NCI-H524 treated with DMSO at 0.1 percent for 48 hours (cell line): ENCODE measurements around the gene ASAH2.
"Not testable (repeated sequence)": the region's sequence is repeated elsewhere in the genome, so short reads cannot be mapped to it uniquely, and the experiment has no call there.

Experiments used
- DNase-seq: peaks from one replicate; lab custom pipeline; 2025; lab: John Stamatoyannopoulos, UW

Gene ASAH2

DNA sequence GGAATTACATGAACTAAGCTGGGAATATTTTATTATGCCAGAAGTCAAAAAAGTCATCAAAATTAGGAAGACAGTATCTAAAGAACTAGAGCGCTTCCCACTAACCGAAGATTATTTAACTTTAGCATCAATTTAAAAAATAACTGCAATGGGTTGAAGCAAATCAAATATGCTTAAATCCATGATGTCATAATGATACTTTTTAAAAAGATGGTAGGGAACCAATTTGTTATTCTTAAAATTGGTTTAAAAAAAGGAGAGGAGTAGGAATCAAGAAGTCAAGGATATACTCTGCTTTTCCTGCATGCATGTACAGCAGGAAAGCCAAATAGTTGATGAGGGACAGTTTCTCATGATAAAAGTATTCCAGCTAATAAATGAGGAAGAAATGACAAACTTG lies 3.2 kb upstream of the ASAH2 start:
- no peak for DNase-seq

DNA sequence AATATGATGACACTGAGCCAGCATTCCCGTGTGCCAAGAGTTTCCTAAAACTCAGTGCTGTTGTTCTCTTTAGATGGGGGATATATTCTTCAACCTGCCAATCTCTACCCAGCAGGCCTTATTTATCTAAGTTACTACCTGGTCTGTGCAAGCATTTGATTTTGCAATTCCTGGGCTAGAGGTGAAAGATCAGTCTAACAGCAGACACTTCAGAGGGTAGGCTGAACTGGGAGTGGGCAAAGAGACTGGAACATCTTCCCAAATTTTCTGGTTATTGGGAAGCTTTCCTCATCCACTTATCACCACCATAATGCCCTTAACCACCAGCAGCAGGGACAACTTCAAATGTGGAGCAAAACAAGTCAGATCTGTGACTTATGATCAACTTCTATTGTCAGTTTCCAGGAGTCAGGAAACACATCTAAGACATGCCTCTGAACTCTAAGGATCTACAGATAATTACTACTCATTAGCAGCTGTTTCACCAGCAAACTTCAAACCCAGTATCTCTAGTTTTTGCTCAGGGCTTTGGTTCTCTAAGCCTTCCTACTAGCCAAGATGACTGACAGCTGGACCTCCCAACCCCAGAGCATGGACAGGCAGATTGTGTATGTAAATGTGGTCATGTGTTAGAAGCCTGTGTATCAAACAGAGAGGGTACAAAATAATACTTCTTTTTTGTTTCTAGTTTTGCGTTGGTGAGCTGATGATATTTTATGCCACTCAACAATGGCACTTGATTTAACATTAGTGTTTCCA lies 1.0 kb downstream of the ASAH2 start:
- no peak for DNase-seq

- DNase-seq, result no peak
These were observed 2.7 kb downstream of the ASAH2 start for GRCh38 chr10:50248598-50248997.

- DNase-seq, result no peak
These were observed 3.3 kb downstream of the ASAH2 start for GRCh38 chr10:50248062-50248461.

DNA sequence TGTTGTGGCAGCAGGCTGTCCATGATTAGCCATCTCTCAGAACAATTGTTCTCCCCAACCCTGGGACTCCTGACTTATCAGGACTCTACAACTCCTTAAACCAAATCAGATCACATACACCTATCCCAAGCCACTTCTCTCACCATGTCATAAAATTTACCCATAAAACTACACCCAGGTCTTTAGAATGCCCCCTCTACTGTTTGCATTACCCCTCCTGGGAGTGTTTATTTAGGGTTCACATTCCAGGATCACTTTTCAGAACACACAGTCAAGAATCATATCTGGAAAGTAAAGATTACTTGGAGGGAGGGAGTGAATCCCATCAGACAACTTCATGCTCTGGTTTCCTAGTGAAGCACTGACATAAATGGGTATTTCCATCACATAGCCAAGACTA lies 7.1 kb downstream of the ASAH2 start:
- DNase-seq, result no peak

- DNase-seq, result no peak
These were observed 8.5 kb downstream of the ASAH2 start for GRCh38 chr10:50242777-50243176.

GRCh38 chr10:50241478-50241877 lies 9.8 kb downstream of the ASAH2 start:
- DNase-seq, result not testable (repeated sequence)

DNA sequence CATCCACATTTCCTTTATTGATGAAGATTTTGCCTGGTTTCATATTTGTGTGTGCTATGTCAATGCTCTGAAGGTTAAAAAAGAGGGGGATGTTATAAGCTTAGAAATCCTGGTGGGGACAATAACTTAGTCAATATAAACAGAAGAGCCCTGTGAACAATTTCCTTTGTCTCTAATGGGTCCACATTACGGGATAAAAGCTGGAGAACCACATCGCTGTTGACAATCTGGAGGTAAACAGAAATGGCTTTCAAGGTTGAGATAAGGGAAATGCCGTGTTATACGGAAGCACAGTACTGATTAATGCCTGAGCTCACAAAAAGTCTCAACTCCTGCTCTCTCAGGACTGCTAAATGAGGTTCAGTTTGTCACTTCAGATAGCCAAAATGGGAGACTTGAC lies 16.8 kb downstream of the ASAH2 start:
- no peak for DNase-seq

- no peak for DNase-seq
These were observed 19.1 kb downstream of the ASAH2 start for GRCh38 chr10:50232261-50232639.

GRCh38 chr10:50231515-50232260 lies 19.6 kb downstream of the ASAH2 start:
- DNase-seq, result no peak

DNA sequence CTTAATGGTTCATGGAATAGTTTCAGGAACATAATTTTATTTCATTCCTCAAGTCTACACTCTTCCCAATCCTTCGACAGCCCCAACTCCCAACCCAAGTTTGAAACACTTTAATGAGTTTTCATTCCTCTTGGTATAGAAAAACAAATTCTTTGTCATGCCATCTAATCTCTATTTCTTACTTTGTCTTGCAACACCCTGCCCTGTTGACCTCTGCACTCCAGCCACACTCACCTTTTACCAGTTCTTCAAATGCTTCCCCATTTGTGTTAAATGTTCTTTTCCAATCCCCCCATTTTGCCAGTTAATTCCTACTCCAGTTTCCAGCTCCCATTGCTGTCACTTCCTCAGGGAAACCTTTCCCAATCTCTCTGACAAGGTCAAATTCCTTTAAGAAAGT lies 21.9 kb downstream of the ASAH2 start:
- no peak for DNase-seq

DNA sequence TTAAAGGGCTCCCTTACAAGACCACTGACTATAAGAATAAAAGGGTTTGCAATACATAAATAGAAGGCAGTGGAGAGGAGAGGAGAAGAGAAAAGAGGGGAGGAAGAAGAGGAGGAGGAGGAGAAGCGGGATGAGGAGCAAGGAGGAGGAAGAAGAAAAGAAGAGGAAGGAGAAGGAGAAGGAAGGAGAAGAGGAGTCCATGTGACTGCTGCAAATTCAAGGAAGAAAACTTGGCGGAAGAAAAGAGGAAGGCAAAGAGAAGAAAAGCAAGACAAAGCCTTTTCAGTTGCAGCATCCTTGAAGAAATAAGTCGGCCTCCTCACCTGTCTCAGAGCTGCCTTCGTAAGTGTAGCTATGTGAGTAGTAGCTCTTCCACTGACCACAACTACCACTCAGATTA lies 22.6 kb downstream of the ASAH2 start:
- no peak for DNase-seq

GRCh38 chr10:50226610-50227009 lies 24.7 kb downstream of the ASAH2 start:
- DNase-seq, result no peak

GRCh38 chr10:50224330-50224952 lies 26.9 kb downstream of the ASAH2 start:
- DNase-seq, result no peak

DNA sequence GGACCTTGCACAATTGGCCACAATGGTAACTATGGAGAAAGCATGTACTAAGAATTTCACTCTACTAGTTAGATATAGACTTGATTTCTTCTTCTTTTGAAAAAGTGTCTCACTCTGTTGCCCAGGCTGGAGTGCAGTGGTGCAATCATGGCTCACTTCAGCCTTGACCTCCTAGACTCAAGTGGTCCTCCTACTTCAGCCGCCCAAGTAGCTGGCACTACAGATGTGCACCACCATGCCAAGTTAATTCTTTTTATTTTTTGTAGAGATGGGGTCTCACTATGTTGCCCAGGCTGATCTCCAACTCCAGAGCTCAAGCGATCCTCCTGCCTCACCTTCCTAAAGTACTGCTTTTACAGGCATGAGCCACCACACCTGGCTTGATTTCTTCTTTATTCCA lies 29.1 kb downstream of the ASAH2 start:
- DNase-seq, result no peak

DNA sequence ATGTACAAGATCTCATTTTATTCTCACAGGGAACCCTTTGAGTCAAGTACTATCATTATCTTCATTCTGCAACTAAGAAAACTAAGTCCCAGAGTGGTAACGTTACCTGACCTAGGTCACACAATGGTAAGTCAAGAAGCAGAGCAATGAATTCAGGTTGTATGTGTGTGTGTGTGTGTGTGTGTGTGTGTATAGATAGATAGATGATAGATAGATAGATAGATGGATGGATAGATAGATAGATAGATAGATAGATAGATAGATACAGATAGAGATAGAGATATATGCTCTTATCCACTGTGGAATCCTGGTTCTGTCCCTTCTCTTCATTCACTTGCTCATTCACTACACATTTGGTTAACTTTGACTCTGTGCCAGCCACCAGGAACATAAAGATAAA lies 29.8 kb downstream of the ASAH2 start:
- no peak for DNase-seq

- no peak for DNase-seq
These were observed 31.7 kb downstream of the ASAH2 start for GRCh38 chr10:50219646-50220045.

DNA sequence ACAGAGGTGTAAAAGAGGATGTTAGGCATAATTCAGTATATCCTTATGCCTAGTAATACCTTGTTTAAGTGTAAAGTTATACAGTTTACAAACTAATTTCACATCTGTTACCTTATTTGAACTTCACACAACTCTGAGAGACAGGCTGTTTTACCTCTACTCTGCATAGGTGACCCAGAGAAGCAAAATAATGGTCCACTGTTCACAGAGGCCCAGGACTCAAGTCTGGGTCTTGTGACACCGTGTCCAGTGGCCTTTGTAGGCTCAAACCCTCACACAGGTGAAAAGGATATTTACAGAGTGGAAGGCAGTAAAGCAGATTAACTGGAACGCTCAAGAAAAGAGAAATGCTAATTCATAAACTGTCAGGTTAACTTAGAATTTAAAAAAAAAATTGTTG lies 32.1 kb downstream of the ASAH2 start:
- no peak for DNase-seq

DNA sequence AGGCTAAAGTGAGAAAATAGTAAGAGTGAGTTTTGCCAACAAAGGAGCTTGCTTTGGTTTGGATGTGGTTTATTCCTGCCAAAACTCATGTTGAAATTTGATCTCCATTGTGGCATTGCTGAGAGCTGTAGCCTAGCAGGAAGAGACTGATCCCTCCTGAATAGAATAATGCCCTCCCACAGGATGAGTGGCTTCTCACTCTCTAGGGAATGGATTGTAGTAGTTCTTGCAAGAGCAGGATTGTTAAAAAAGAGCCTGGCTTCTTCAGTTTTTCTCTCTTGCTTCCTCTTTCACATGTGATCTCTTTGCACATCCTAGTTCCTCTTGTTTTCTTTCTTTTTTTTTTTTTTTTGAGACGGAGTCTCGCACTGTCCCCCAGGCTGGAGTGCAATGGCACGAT lies 34.4 kb downstream of the ASAH2 start:
- DNase-seq, result no peak

GRCh38 chr10:50216418-50216817 lies 34.9 kb downstream of the ASAH2 start:
- no peak for DNase-seq

DNA sequence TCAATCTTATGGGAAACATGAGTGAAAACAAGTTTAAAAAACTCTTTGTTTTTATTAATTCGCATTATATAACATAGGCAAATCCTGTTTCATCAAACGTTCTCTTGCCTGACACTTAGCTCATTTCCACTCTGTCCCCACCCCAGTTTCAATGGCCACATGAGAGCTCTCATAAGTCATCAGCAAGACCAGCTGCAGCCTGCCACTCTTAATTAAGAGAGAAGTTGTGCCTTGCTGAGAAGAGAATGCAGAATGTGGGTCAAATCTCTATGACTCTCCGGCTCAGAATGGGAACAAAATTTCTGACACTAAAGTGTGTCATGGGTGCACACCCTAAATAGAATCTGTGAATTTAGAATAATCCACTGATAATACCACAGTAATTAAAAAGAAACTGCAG lies 39.6 kb downstream of the ASAH2 start:
- DNase-seq, result no peak

- DNase-seq, result no peak
These were observed 40.4 kb downstream of the ASAH2 start for GRCh38 chr10:50210876-50211275.
